CD4-positive, alpha-beta T cell treated with Interleukin-2 at 100 ng/mL for 4 hours (primary cell): ENCODE results near the gene FBXL7.

Experiments used
- DNase-seq: peaks from one replicate; pipeline ENCODE4 v3.0.0-alpha.2; 2020; ENCODE audit warnings: low spot score

Gene FBXL7

GRCh38 chr5:15545082-15545481 lies 45.1 kb downstream of the FBXL7 start:
- DNase-seq = no peak

GRCh38 chr5:15547261-15547839 lies 47.4 kb downstream of the FBXL7 start:
- no peak for DNase-seq

- no peak for DNase-seq
Measured at GRCh38 chr5:15549961-15550360, 50.0 kb downstream of the FBXL7 start.

GRCh38 chr5:15550502-15551112 lies 50.6 kb downstream of the FBXL7 start:
- DNase-seq = no peak

GRCh38 chr5:15551113-15551504 lies 51.1 kb downstream of the FBXL7 start:
- DNase-seq = no peak

- no peak for DNase-seq
Measured at GRCh38 chr5:15554542-15554941, 54.6 kb downstream of the FBXL7 start.

- no peak for DNase-seq
Measured at GRCh38 chr5:15555176-15555575, 55.2 kb downstream of the FBXL7 start.

GRCh38 chr5:15558240-15558639 lies 58.3 kb downstream of the FBXL7 start:
- no peak for DNase-seq

- DNase-seq = no peak
Measured at GRCh38 chr5:15558681-15559080, 58.7 kb downstream of the FBXL7 start.

GRCh38 chr5:15560421-15560820 lies 60.4 kb downstream of the FBXL7 start:
- no peak for DNase-seq

- DNase-seq = no peak
Measured at GRCh38 chr5:15564523-15564922, 64.5 kb downstream of the FBXL7 start.

GRCh38 chr5:15564957-15565356 lies 65.0 kb downstream of the FBXL7 start:
- no peak for DNase-seq

GRCh38 chr5:15566306-15566705 lies 66.3 kb downstream of the FBXL7 start:
- no peak for DNase-seq

- no peak for DNase-seq
Measured at GRCh38 chr5:15566789-15567188, 66.8 kb downstream of the FBXL7 start.

- DNase-seq = no peak
Measured at GRCh38 chr5:15570491-15570890, 70.5 kb downstream of the FBXL7 start.

GRCh38 chr5:15571081-15571480 lies 71.1 kb downstream of the FBXL7 start:
- no peak for DNase-seq

GRCh38 chr5:15571618-15572017 lies 71.6 kb downstream of the FBXL7 start:
- no peak for DNase-seq

GRCh38 chr5:15573590-15573989 lies 73.6 kb downstream of the FBXL7 start:
- no peak for DNase-seq

GRCh38 chr5:15574128-15574527 lies 74.1 kb downstream of the FBXL7 start:
- DNase-seq = no peak

- DNase-seq = no peak
Measured at GRCh38 chr5:15574806-15575325, 74.9 kb downstream of the FBXL7 start.

- no peak for DNase-seq
Measured at GRCh38 chr5:15575666-15576065, 75.7 kb downstream of the FBXL7 start.

- no peak for DNase-seq
Measured at GRCh38 chr5:15577132-15577531, 77.2 kb downstream of the FBXL7 start.

GRCh38 chr5:15577831-15578230 lies 77.9 kb downstream of the FBXL7 start:
- DNase-seq = no peak
